Right kidney (tissue), 1 donor: ENCODE measurements around the gene PKHD1.

Source experiments
- DNase-seq: peaks from one replicate; pipeline ENCODE4 v3.0.0-alpha.2; 2016

PKHD1 gene

DNA sequence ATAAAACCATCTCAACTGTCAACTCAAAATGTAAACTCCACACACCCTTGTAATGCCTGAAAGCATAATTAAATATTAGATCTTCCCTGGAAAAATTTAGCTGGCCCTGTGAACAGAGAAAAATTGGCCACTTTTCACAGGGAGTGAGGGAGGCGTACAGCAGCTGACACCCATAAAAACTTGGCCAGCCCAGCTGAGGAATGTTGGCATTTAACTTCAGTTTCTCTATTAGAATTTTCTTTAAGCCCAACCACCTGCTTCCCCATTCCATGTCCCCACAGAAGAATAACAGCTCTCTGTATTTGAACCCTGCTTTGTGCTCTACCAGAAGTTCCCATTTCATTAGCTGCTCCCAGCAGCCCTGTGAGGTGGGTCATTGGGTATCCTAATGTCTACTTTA lies 41.0 kb downstream of the PKHD1 start:
- DNase-seq, result no peak

DNA sequence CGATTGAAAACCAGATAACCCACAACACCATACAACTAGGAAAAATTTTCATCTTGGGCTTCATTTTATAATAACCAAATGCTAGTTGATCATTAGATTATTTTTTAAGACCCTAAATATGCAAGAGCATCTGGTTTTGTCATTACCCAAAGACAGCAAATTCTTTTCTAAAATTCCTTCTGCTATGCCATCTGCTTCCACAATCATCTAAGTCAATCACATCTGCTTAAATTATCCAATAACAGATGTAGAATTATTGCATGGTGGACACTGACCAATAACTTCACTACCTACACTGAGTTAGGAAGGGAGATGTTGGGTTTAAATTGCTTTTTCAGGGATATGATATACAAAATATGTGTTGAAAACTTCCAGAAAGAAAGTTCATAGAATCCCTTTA lies 41.9 kb downstream of the PKHD1 start:
- no peak for DNase-seq

DNA sequence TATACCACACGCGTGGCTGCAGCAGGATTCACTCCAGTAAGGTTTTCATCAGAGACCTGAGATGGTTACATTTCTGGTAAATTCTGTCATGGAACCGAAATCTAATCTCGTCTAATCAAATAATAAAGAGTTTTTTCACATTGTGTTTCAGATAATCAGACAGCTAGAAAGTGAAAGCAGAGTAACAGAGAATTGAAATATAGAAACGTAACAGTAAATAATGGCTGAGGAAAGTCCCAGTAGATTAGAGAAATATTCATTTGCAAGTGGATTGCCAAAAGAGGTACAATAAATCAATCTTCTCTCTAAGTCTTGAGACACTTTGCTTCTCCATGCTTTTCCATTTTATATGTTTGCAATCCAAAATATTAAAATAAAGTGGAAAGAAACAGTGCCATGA lies 42.4 kb downstream of the PKHD1 start:
- no peak for DNase-seq

DNA sequence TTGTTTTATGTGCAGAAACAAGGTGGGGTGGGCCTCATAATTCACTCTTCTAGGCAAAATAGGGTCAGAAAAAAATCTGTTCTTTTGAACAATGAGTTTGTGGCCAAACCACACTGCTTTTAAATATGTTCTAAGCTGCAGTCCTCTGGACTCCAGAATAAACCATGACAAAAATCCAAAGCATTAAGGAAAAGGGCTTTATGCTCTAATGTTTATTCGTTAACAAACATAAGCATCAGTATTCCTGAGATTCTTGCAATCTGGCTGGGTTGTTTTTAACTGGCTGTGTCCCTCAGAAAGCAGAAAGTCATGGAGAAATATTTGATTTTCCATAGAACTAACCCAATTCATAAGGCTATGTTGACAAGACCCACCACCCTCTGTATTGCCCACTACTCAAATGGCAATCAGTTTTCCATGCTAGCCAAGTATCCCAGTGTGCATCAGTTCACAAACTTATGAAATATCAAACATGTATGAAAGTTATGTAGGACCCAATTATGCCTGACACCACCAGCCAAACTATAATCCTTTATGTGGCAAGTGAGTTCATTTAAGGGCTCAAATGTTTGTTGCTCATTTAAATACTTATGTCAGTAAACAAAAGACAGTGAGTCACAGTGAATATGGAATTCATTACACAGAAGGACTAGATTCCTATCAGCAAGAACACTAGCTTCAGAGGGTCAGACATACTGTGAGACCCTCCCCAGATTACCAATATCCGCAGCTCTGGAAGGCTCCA lies 45.1 kb downstream of the PKHD1 start:
- DNase-seq, result no peak

DNA sequence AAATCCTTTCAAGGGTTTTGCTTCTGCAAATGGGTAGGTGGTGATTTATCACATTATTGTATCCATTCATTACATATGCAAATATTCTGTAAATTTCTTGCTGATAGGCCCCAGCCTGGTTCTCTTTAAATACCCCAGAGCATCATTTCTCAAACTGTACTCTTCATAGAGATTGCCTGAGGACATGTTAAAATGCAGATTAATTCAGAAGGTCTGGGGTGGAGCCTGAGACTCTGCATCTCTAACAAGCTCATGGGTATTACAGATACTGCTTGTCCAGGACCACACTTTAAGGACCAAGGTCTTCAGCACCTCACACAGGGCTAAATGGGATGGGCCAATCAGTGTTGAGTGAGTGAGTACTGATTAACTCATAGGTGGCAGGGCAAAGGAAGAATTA lies 46.3 kb downstream of the PKHD1 start:
- DNase-seq, result no peak

DNA sequence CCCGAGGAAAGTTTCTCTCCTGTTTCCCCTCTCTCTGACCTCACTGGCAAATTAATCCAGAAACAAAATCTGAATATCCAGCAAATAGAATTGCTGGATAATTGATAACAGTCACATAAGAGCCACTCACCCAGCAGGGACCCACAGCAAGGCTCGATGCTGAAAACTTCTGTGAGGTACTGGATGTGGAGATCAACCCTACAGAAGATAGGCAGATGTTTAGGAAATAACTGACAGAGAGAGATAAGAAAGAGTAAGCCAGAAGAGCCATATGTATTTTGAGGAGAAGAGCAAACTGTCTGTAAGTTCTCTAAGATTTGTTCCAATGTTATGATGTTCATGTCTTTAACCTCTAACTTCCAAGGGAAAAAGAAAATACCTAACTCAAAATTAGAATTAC lies 59.7 kb downstream of the PKHD1 start:
- DNase-seq, result no peak

DNA sequence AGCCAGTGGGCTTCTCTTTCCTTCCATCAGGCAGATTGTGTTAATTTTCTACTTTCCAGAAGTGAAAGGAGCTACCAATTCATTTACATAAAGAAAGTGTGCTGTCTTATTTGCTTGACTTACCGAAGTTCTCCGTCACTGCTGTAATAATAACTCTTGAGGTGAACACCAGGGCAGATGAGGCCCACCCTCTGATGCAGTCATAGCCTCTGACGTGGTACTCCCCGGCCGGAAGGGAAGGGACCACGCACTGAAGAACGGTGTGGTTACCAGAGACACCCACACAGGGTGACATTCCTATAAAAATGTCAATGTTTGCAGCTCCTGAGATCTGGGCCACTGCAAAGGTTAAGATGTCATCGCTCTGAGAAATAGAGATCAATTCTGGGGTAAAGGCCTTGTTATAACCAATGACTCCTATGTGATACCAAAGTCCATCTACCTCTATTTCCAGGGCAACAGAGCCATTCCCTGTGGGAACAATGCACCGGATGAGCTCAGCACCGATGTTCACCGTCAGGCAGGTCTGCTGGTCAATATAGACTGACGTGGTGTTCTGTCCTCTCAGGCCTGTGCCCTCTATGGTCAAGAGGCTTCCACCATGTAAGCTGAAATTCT lies 62.9 kb downstream of the PKHD1 start:
- no peak for DNase-seq

DNA sequence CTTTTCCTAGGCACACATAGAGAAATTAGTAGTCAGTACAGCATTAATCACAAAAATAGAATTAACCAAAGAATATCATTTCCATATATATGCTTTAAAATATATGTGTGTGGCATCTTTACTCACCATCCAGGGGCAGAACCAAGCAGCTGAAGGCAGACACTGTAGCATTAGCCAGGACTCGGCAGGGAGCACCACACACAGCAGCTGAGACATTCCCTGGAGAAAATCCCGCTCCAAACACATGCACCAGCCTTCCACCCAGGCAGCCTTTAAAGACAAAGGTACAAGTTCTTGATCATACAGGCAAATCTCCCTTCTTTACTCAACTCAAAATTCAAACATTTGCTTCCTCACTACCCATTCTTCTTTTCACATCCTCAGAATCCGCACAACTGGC lies 64.7 kb downstream of the PKHD1 start:
- no peak for DNase-seq

DNA sequence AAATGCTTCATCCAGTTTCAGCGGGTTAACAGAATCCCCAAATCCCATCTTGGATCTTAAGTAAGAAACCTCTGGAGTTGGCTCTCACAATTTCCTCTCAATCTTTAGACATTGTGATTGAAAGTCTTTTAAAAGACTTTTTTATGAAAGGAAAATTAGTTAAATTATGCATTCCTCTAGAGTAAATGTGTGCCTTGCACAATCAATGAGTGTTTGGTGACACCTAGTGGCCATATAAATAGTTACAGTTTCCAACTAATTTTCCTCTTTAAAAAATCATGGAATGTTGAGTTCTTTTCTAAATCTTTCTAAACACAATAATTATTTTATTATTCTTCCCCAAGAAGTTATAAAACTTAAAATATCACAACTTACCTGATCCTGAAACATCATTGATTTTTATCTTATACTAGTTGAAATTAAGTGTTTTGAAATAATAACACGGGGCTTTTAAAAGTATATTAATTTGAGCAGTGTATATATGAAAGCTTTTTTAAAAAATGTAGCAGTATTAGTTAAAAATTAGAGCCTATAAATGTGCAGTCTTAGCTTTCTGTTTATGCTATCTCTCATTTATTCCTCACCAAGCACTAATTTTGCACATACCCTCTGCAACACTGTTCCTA lies 66.4 kb downstream of the PKHD1 start:
- DNase-seq, result no peak

DNA sequence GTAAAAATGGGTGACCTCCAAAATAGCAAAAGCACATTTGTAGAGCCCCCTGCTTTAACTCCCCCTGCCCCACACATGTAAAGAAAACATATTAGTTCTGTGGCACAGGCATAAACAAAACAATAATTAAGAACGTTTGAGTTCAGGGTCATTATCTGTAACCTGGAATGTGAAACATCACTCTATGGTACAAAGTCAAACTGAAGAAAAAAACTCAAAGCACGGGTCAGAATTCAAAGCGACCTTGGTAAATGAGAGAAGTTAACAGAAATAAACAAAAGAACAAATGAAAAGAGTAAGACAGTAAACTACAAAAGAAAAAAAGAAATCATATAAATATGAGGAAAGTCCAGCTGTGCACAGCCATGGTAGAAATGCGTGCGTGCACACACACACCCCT lies 67.5 kb downstream of the PKHD1 start:
- DNase-seq, result no peak

DNA sequence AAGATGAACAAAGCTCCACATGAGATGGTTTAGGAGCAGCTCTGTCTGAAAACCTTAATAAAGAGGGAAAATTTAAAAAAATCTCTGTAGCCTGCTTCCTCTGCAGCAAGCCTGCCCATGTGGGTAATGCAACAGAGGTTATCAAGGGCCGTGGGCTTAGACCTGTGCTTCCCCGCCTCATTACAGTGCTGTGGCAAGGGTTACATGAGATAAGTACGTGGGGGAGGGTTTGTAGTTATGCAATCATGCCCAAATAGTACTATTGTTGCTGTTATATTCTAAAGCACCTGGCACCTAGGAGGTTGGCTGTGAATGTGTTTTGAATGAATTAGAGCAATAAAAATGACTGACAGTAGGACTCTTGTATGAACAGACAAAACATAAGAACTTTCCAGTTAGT lies 68.3 kb downstream of the PKHD1 start:
- DNase-seq, result no peak

DNA sequence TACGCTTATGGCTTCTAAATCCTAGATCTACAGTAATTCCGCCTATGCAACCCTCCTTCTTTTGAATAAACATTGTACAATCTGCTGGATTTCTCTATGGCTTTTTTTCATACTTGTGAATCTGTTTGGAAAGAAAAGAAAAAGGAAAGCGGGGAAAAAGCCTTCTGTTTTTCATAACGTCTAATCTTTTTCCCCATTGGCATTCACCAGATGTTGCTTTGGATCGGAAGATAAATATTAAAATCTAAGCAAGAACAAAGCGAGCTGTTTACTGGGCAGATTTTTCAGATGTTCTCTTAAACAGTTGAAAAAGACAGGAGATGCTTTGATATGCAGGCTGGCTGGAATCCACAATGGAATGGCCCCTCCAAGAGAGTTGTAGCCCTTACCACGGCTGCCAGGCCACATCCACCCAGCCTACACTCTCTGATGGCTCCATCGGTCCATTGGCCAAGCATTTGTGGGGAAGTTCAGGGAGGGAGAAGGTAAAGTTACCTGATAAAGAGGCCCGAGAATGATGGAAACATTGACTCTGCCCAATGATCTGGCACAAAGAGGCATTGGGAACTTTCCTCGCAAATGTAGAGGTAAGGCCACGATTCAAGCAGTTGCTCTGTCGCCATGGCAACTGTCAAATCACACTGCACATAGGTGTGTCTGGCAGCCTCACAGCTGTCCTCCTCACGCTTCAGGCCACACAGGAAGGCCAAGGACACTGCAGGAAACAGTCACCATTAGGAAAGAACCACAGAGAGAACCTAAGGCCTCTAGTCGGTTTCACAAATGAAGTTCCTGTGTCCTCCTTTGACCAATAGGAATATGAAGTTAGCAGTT lies 70.3 kb downstream of the PKHD1 start:
- no peak for DNase-seq

DNA sequence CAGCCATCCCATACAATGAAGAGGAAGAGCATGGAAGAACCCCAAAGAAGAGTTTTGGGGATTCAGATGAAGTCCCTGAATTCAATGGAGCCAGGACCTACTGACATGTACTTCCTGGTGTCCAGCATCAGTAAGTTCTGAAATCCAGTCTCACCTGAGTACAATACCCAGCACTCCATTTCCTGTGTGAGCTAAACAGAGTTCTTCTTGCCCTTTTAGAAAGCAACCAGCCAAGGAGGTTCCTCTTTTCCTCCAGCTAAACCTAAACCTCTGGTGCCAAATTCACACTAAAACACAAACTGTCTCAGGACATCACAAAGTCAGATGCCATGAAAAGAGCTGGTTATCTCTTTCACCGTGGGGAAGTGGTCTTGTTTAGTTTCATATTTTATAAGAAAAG lies 71.5 kb downstream of the PKHD1 start:
- no peak for DNase-seq

DNA sequence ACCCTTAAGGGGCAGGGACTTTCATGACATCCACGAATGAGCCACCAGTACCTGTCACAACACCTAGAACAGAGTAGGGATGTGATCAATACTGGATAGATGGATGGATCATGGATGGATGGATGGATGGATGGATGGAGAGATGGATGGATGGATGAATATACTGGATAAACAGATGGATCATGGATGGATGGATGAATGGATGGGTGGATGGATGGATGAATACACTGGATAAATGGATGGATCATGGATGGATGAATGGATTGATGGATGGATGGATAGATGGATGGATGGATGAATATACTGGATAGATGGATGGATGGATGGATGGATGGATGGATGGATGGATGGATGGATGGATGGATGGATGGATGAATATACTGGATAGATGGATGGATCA lies 73.0 kb downstream of the PKHD1 start:
- DNase-seq, result no peak

DNA sequence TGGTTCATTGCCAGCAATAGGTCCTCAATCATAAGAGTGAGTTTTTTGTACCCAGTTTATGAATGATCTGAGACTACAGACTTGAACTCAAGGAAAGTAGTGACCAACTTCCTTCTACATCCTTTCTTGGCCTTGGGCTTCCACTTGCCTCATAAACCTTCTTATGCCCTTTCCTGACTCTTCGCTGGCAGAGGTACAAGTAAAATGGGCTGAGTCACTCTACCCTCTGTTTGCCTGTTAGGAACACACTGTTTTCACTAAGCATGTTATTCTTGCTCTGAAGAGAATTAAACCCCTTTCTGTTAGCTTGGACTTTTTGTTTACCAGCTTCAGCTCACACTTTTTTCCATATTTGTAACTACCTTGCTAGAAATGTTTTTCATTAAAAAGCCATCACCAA lies 74.4 kb downstream of the PKHD1 start:
- DNase-seq, result no peak

DNA sequence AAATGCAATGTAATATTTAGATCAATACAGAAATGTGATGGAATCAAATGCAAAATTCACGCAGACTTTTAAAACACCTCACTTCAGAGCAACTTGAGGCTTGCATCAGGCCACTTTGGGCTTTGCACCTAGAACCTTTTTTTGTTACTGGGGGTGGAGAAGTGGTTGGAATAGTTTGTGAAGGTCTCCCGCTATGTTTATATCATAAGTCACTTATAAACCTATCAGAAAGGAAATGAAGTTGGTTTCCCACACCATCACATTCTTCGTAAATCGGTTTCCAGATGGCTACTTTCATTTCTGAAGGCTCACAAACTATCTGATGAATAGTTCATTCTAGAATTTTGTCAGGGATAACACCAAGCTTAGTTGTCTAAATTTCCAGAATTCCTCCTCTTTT lies 74.8 kb downstream of the PKHD1 start:
- DNase-seq, result no peak

DNA sequence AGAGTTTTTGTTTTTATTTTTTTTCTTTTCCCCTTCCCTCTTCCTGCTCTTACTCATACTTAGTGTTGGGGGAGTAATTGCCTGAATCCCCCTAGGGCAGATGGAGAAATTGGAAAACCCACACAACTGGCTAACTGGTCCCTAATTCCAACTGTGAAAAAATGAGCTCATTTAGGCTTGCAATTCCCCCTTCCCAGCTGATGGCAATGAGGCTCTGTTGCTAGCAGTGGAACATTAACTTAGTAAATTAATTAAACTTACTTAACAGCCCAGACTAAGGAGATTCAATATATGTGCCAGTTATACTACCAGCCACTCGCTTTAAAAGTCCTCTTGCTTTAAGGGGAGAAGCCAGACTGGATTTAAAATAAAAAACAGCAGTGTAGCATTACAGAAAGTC lies 76.6 kb downstream of the PKHD1 start:
- no peak for DNase-seq

DNA sequence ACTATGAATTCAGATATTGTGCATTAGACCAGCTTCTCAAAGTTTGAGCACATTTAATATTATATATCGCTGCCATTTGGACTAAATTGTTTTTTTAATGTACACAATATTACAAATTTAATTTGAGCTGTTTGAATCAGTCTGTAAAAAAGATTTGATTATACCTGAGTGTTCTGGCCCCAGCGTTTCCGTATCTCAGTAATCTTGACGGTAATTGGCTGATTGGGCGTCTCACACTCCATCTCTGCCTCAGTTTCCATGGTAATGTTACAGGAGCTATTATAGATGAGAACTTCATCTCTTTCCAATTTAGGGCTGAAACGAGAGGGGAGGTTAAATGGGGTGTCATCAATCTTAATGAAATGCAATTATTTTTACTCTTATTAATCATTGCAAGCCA lies 77.3 kb downstream of the PKHD1 start:
- no peak for DNase-seq

DNA sequence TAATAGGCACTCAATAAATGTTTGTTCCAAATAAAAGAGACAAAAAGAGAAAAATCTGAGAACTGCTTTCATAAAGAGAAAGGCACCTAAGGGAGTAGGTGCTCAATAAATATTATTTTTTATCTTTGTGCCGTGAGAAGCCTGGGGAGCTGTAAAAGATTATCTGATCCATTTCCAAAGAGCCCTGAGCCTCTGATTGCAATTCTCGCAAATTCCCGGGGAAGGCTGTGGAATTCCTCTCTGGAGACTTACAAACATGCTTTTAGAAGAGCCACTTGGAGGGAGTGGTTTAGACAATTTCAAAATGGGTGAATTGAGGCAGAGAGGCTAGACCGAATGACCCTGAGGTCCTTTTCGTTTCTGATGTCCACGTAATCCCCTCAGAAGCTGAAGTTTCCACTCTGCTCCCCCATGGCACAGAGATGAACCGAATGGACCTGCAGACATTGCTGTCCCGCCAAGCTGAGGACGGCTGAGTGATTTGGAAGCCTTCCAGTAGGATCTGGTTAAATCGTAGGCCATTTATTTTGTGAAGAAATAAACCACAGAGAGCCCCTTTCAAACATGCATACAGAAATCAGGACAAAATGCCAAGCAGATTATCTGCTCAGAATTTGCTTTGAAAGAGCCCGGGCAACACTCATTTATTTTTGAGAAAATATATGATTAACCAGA lies 77.8 kb downstream of the PKHD1 start:
- no peak for DNase-seq

DNA sequence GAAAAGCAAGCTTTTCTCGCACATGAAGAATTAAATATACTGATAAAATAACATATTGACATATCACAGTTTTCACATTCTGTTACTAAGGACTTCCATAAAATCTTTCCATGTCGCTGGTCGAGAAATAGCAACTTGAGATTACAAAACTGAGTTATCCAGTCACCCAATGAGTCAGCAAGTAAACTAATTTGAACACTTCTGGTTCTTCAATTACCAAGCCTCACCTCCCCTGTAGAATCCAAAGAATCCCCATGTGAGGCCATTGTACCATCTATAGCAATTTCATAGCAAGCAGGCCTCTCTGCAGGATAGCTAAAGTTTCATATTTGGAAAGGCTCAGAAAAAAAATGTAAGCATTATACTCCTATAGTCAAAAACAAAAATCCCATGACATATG lies 87.3 kb downstream of the PKHD1 start:
- DNase-seq, result no peak

DNA sequence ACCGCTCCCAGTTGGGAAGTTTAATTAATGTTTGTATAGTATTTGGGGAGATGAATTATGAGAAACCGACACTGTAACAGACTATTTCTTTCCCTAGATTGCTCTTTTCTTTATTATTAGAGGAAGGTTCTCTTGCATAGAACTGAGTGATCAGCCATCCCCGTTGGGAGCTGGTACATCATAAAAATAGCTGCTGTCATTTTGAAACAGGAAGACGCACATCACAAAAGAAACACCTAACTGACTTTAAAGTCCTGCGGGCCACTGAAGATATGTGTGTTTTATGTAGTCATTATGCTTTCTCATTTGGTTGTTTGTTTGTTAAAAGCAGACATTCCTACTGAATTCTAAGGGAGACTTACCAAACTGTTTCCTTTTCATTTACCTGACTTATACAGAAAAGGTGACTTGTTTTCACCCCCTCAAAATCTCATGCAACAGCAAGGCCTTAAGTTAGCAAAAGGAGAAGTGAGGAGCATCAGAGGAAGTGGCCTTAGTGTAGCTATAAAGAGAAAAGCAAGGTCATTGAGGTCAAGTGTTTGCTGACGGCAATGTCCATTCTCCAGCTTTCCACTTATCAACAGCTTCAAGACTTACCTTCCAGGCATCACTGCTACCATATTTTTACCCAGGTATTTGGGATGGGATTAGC lies 91.0 kb downstream of the PKHD1 start:
- no peak for DNase-seq

DNA sequence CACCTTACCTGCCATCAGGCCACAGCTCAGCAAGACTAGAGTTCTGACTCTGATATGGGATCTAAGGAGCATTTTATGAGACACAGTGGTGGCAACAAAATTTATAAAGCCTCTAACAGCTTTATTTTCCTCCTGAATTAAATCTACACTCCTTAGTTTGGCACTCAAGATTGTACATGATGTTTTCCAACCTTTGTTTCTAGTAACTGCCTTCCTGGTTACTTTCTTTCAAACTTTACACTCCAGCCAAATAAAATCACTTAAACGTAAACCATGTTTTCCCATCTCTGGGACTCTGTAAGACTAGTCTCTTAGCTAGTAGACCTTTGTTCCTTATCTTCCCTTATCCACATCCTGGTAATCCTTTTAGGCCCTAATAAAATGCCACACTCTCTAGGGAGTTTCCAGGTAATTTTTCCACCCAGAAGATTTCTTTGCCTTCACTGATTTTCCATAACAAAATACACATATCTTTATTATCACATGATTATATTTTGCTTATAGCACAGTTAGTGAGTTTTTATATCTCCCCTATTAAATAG lies 92.1 kb downstream of the PKHD1 start:
- DNase-seq, result no peak
